ENCODE data around the gene NPB. TPM values are rescaled to one million over a fixed set of nuclear protein-coding genes. Genes with fewer than 3 reads are reported as not detected.
A peak's percentile ranks its signal among the peaks of the same experiment; 100 is the strongest.

Gene NPB
- total and polyA plus RNA-seq, 2 of the 8 experiments (the other 6 are each of a cell fraction or from before 2014, with no cell fraction given), result 1.5 to 2.5 TPM

GRCh38 chr17:81927653-81928543 is 25.9 kb downstream of the NPB start, which contains the start of gene MAFG (continued):
- 0 out of 2 replicates have a peak, but pooled peaks have one; percentile 44 for TF ChIP-seq PHF8 (conservative IDR thresholded peaks at IDR 0.05; ENCODE audit: low read depth, low read length)
